AG08396 (cell line): Measurements from ENCODE around the gene BLOC1S3.
"Not testable (repeated sequence)": the region's sequence is repeated elsewhere in the genome, so short reads cannot be mapped to it uniquely, and the experiment has no call there.

Experiments used
- DNase-seq: peaks from one replicate; pipeline ENCODE4 v3.0.0; 2012; ENCODE audit warnings: low spot score, mixed read lengths

BLOC1S3 gene

DNA sequence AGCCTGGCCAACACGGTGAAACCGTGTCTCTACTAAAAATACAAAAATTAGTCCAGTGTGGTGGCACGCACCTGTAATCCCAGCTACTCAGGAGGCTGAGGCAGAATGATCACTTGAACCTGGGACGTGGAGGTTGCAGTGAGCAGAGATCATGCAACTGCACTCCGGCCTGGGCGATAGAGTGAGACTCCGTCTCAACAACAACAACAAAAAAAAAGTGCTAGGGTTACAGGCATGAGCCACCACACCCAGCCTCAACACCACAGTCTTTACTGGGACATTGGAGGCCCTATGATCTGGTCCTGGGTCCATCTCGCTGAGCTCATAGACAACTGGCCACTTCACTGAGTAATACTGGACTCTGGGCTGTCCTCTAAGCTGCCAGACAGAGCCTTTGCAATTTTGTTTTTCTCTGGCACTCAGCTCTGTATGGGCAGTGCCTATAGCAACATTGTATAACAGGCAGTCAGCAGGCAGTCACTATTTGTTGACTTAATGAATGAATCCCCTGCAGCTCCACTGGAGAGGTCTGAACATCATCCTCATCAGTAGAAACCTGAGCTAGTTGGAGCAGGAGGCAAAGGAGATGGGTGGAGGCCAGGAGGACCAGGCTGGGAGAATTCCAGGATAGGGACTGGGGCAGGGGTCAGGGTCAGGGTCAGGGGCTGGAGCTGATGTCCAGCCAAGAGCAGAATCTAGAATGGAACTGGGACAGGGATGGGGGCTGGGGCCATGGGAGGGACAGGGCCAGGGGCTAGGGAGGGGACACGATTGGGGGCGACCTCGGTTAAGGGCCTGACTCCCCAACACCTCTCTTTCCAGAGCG lies 8.1 kb downstream of the BLOC1S3 start:
- no peak for DNase-seq

- DNase-seq: no peak
These were observed 9.0 kb downstream of the BLOC1S3 start for GRCh38 chr19:45187421-45188100.

GRCh38 chr19:45189971-45190370 lies 11.4 kb downstream of the BLOC1S3 start:
- no peak for DNase-seq

DNA sequence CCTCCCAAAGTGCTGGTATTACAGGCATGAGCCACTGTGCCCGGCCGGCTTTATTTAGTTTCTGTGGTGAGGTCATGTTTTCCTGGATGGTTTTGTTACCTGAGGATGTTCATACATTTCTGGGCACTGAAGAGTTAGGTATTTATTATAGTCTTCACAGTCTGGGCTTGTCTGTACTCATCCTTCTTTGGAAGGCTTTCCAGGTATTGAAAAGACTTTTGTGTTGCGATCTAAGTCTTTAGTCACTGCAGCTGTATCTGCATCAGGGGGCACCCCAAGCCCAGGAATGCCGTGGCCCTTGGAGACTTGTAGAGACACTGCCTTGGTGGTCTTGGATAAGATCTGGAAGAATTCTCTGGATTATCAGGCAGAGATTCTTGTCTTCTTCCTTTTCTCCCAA lies 12.8 kb downstream of the BLOC1S3 start:
- DNase-seq: no peak

GRCh38 chr19:45195764-45196163 lies 17.2 kb downstream of the BLOC1S3 start:
- DNase-seq: no peak

DNA sequence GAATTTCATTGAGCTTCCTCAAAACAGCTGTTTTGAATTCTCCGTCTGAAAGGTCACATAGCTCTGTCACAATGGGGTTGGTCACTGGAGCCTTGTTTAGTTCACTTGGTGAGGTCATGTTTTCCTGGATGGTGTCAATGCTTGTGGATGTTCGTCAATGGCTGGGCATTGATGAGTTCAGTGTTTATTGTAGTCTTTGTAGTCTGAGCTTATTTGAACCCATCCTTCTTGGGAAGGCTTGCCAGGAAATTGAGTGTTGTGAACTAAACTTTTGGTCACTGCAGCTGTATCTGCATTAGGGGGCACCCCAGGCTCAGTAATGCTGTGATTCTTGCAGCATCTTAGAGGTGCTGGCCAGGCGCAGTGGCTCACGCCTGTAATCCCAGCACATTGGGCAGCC lies 22.0 kb downstream of the BLOC1S3 start:
- DNase-seq: no peak

DNA sequence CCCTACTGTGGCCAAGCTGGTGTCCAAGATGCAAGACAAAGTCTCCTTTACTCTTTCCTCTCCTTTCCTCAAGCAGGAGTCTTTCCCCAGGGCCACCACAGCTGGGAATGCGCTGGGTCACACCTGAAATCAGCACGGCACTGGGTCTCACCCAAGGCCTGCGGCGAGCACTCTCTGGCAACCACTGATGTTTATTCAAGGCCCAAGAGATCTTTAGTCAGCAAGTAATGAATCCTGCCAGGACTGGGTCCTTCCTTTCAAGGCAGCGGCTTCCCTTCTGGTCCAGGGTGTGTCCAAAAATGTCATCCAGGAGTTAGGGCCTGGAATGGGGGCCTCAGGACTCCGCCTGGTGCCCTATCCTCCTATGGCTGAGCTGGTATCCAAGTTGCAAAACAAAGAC lies 24.1 kb downstream of the BLOC1S3 start:
- DNase-seq: no peak

DNA sequence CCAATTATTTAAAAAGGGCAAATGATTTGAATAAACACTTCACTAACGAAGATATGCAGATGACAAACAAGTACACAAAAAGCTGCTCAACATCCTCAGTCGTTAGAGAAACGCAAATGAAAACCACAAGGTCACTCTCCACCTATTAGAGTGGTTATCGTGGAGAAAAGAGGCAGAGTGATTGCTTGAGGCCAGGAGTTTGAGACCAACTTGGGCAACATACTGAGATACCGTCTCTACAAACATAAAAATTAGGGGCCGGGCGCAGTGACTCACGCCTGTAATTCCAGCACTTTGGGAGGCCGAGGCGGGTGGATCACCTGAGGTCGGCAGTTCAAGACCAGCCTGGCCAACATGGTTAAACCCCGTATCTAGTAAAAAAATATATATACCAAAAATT lies 27.2 kb downstream of the BLOC1S3 start:
- no peak for DNase-seq

DNA sequence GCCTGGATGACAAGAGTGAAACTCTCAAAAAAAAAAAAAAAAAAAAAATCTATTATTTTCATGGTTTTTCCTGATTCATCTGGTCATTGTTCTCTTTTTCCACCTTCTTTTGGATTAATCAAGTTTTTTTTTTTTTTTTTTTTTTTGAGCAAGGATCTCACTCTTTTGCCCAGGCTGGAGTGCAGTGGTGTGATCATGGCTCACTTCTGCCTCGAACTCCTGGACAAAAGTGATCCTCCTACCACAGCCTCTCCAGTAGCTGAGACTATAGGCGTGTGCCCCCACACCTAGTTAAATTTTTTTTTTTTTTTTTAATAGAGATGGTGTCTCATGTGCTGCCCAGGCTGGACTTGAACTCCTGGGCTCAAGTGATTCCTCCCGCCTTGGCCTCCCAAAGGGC lies 27.7 kb downstream of the BLOC1S3 start:
- DNase-seq: no peak

- no peak for DNase-seq
These were observed 33.3 kb downstream of the BLOC1S3 start for GRCh38 chr19:45211751-45212381.

DNA sequence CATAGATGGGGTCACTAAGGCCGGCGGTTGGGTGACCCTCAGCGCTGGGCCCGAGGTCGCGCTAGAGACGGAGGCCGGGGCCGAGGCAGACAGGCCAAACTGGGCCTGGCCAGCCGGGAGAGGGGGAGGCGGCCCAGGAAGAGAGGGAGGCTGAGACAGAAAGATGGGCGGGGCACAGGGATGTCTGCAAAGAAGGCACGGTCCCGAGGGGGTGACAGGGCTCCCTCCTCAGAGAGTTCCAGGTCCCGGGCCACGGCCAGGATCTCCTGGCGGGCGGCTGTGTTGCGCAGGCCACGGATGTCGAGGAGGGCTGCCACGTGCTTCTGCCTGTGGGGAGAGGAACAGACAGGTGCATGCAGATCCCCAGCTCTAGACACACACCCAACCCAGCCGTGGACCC lies 34.4 kb downstream of the BLOC1S3 start:
- DNase-seq: no peak

DNA sequence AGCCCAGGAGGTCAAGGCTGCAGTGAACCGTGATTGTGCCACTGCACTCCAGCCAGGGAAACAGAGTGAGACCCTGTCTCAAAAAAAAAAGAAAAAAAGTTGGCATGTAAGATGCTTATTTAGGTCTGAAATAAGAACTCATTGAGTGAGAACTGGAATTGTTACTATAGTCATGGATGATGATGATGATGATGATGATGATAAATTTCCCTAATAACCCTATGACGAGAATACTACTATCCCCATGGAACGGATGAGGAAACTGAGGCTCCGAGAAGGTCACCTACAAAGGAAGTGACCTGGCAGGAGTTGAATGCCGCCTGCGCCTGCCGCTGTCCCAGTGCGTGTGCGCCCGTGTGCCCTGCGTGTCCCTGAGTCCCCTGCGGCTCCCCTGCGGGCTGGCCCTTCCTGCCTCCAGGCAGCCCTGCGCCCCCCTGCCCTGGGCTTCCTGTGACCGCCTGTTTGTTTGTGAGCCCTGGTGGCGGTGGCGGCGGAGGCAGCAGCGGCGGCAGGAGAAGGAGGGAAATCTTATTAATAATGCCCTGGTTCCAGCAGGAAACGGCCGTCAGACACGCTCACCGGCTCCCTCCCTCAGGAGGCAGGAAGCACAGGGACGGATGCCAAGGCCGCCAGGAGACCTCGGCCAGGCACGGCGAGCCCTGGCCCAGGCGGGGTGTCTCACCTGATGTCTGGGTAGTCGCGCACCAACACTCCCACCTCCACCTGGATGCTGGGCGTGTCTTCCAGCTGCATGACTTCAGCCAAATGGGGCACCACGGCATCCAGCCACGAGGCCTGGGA lies 37.0 kb downstream of the BLOC1S3 start:
- DNase-seq: no peak

- DNase-seq: no peak
These were observed 38.1 kb downstream of the BLOC1S3 start for GRCh38 chr19:45216667-45217066.

GRCh38 chr19:45217193-45217956 lies 38.8 kb downstream of the BLOC1S3 start:
- DNase-seq: no peak

DNA sequence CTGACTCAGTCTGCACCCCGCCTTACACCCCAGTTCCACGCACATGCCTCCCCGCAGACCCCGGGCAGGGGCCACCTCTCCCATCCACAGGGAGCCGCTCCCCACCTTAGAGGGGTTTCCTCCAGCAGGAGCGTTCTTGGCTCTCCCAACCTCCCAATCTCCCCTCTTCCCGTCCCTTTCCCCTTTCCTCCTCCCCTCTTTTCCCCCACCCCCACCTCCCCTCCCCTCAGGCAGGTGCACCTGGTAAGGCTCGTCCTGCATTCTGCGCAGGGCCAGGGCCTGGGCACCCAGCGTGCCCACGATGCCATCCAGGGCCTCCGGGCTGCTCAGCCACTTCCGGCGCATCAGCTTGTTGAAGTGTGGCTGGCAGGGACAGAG lies 39.4 kb downstream of the BLOC1S3 start:
- no peak for DNase-seq

DNA sequence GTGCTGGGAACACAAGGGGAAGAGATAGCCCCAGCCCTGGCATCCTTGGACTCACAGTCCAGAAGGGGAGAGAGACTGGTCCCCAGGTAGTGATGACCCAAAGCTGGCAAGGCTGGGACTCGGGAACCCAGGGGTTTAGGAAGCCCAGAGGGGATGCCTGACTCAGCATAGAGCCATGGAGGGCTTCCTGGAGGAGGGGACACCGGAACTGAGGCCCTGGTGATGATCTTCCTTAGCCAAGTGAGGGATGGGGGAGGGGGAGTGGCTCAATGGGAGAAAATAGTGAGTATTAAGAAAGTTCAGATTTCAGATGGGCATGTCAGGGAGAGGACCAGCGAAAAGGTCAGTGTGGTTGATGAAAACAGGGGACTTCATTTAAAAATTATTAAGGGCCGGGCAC lies 39.8 kb downstream of the BLOC1S3 start:
- no peak for DNase-seq

GRCh38 chr19:45218911-45219743 lies 40.5 kb downstream of the BLOC1S3 start:
- no peak for DNase-seq

GRCh38 chr19:45222724-45223123 lies 44.1 kb downstream of the BLOC1S3 start:
- DNase-seq: no peak

DNA sequence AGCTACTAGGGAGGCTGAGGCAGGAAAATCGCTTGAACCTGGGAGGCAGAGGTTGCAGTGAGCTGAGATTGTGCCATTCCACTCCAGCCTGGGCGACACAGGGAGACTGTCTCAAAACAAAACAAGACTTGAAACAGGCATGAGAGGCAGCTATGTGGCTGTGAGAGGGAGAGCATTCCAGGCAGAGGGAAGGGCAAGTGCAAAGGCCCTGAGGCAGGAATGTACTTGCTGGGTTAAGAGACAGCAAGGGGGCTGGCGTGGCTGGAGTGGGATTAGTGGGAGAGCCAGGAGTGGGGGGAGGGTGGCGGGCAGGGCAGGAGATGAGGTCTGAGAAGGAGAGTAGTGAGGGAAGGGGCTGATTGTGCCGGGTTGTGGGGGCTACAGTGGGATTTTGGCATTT lies 45.3 kb downstream of the BLOC1S3 start:
- DNase-seq: no peak

- no peak for DNase-seq
These were observed 46.1 kb downstream of the BLOC1S3 start for GRCh38 chr19:45224645-45225044.

GRCh38 chr19:45229056-45229455 lies 50.5 kb downstream of the BLOC1S3 start:
- not testable (repeated sequence) for DNase-seq
